Measurements from ENCODE around the gene METTL2A.

- TF ChIP-seq POLR2A (IDR thresholded peaks at IDR 0.05; ENCODE audit: low read depth, low read length) = no peak
- TF ChIP-seq TAF1 (IDR thresholded peaks at IDR 0.05; ENCODE audit: low read depth, low read length) = no peak
- no peak for TF ChIP-seq POU2F2 (IDR thresholded peaks at IDR 0.05; ENCODE audit: low read depth, low read length)
Measured at GRCh38 chr17:62405451-62405850, 18.2 kb upstream of the METTL2A start.

All from GM12891 (cell line).